ENCODE measurements around the gene ZNF697. TPM values are rescaled to one million over a fixed set of nuclear protein-coding genes. Genes with fewer than 3 reads are reported as not detected.

Gene ZNF697
- total and polyA plus RNA-seq, 9 of the 15 experiments (the other 6 are each of a cell fraction or from before 2014, with no cell fraction given) = 2.1 to 13.6 (median 8.3) TPM

GRCh38 chr1:119613769-119614720, 34.0 kb downstream of the ZNF697 start (continued):
- no peak for TF ChIP-seq MCM2 (IDR thresholded peaks at IDR 0.05; ENCODE audit: low read depth)
- no peak for TF ChIP-seq PRMT5 (CRISPR knock-in tag; IDR thresholded peaks at IDR 0.05)
- TF ChIP-seq RFX5 (IDR thresholded peaks at IDR 0.05; ENCODE audit: low read depth, low read length) = no peak
- peak; percentile 91 for TF ChIP-seq REST (IDR thresholded peaks at IDR 0.05; ENCODE audit: borderline replicate concordance)
- TF ChIP-seq REST (CRISPR knock-in tag; IDR thresholded peaks at IDR 0.05; ENCODE audit: low read depth) = no peak
- TF ChIP-seq PKNOX1 (IDR thresholded peaks at IDR 0.05) = no peak
- TF ChIP-seq ARID2 (IDR thresholded peaks at IDR 0.05) = peak; percentile 91
- TF ChIP-seq RAD21 (CRISPR knock-in tag; conservative IDR thresholded peaks at IDR 0.05 in 1 of 2, IDR thresholded peaks at IDR 0.05 in 1 of 2) = peak; percentile 98 to 99
- TF ChIP-seq TBP (optimal IDR thresholded peaks at IDR 0.05; ENCODE audit: low read depth, low read length) = no peak
- peak; percentile 82 to 92 (median 91) for TF ChIP-seq CTCF (IDR thresholded peaks at IDR 0.05 in 2 of 3, conservative IDR thresholded peaks at IDR 0.05 in 1 of 3; ENCODE audit: insufficient read depth in 2 of 3, low read depth in 1 of 3, low read length in 3 of 3)
- peak; percentile 94 for TF ChIP-seq HMBOX1 (IDR thresholded peaks at IDR 0.05)
- peak; percentile 23; the same call in 1 of the 2 replicates for TF ChIP-seq BHLHE40 (IDR thresholded peaks at IDR 0.05; ENCODE audit: low read length)
- TF ChIP-seq ZKSCAN3 (CRISPR knock-in tag; IDR thresholded peaks at IDR 0.05) = no peak
- no peak for TF ChIP-seq THRAP3 (IDR thresholded peaks at IDR 0.05; ENCODE audit: borderline replicate concordance)
- TF ChIP-seq HNRNPL (IDR thresholded peaks at IDR 0.05; ENCODE audit: low read depth, low read length) = no peak
- TF ChIP-seq MIER1 (IDR thresholded peaks at IDR 0.05; ENCODE audit: low read depth) = no peak
